Urothelium cell line (cell line): ENCODE data around the gene FAM120B.
"Not testable (repeated sequence)": the region's sequence is repeated elsewhere in the genome, so short reads cannot be mapped to it uniquely, and the experiment has no call there.

Experiments used
- DNase-seq: peaks from one replicate; pipeline ENCODE4 v3.0.0; 2011; ENCODE audit warnings: low spot score, mixed read lengths
- FAIRE-seq: peaks from 2 replicates; lab custom pipeline; 2011; peaks lifted over from hg19 to GRCh38; lab: Jason Lieb, UNC

The FAM120B gene

GRCh38 chr6:170374571-170375444 is 68.2 kb downstream of the FAM120B start:
- DNase-seq (no peak), FAIRE-seq (no peak)

- no peak for FAIRE-seq
- no peak for DNase-seq
Measured at GRCh38 chr6:170375661-170376060, 69.1 kb downstream of the FAM120B start.

GRCh38 chr6:170376386-170377043 is 70.0 kb downstream of the FAM120B start:
- DNase-seq (no peak), FAIRE-seq (no peak)

GRCh38 chr6:170378502-170378901 is 71.9 kb downstream of the FAM120B start:
- DNase-seq (no peak), FAIRE-seq (no peak)

GRCh38 chr6:170381562-170381961 is 75.0 kb downstream of the FAM120B start:
- DNase-seq (no peak), FAIRE-seq (no peak)

GRCh38 chr6:170383466-170384035 is 77.0 kb downstream of the FAM120B start:
- no peak for FAIRE-seq
- no peak for DNase-seq

- FAIRE-seq (no peak), DNase-seq (no peak)
Measured at GRCh38 chr6:170385506-170385905, 78.9 kb downstream of the FAM120B start.

GRCh38 chr6:170388113-170388512 is 81.6 kb downstream of the FAM120B start:
- DNase-seq (no peak), FAIRE-seq (no peak)

GRCh38 chr6:170393033-170393432 is 86.5 kb downstream of the FAM120B start:
- FAIRE-seq (no peak), DNase-seq (no peak)

- FAIRE-seq (no peak), DNase-seq (no peak)
Measured at GRCh38 chr6:170393807-170394399, 87.3 kb downstream of the FAM120B start.

- DNase-seq, result no peak
- FAIRE-seq, result no peak
Measured at GRCh38 chr6:170394980-170395379, 88.4 kb downstream of the FAM120B start.

- peak; percentile 78 for FAIRE-seq
- not testable (repeated sequence) for DNase-seq
Measured at GRCh38 chr6:170398743-170399369, 92.3 kb downstream of the FAM120B start.

GRCh38 chr6:170399955-170400558 is 93.5 kb downstream of the FAM120B start:
- peak; percentile 82 for FAIRE-seq
- DNase-seq, result not testable (repeated sequence)

- DNase-seq, result no peak
- FAIRE-seq, result no peak
Measured at GRCh38 chr6:170402318-170403040, 95.9 kb downstream of the FAM120B start.

GRCh38 chr6:170403451-170403850 is 96.9 kb downstream of the FAM120B start:
- DNase-seq (no peak), FAIRE-seq (no peak)

GRCh38 chr6:170404036-170404435 is 97.5 kb downstream of the FAM120B start:
- DNase-seq (no peak), FAIRE-seq (no peak)

- FAIRE-seq (no peak), DNase-seq (no peak)
Measured at GRCh38 chr6:170404697-170405096, 98.1 kb downstream of the FAM120B start.

GRCh38 chr6:170405311-170405975 is 98.9 kb downstream of the FAM120B start:
- peak; percentile 66 for DNase-seq
- no peak for FAIRE-seq

- FAIRE-seq, result peak; percentile 52
- DNase-seq, result no peak
Measured at GRCh38 chr6:170407200-170407599, 100.6 kb downstream of the FAM120B start.
